GM12878 (cell line): ENCODE measurements around the gene NFATC3. TPM values are rescaled to one million over a fixed set of nuclear protein-coding genes. Genes with fewer than 3 reads are reported as not detected.

Experiments
- ATAC-seq: fragments of 200-7000 bp; cut with Tn5 transposase; 3 replicates; pipeline ENCODE4 v1.9.1; 2020; ENCODE audit warnings: mild to moderate bottlenecking, moderate library complexity
- BruUV-seq: library from RNA; stranded (reverse); fragments of 400-500 nt; replicated peaks from 2 replicates; lab custom pipeline; 2021; lab: Mats Ljungman, UMichigan
- CTCF ChIA-PET: fragments of 300-600 bp; sonication (Branson Sonifier 250); formaldehyde crosslinking; extraction: SDS; loops from one replicate; lab custom pipeline; 2021; ENCODE audit warnings: inconsistent platforms; lab: Yijun Ruan, JAX
- POLR2A ChIA-PET: fragments of 350-600 bp; formaldehyde crosslinking; extraction: SDS; loops from one replicate; lab custom pipeline; 2021; ENCODE audit warnings: inconsistent platforms; lab: Charles Lee
- RAD21 ChIA-PET: fragments of 300-600 bp; sonication (Branson Sonifier 250); formaldehyde crosslinking; loops from one replicate; lab custom pipeline; 2023; ENCODE audit warnings: antibody characterized with exemption; ENCODE audit not compliant: unreplicated experiment; lab: Charles Lee
- SMC1A ChIA-PET: fragments of 300-600 bp; sonication (Branson Sonifier 250); formaldehyde crosslinking; loops from one replicate; lab custom pipeline; 2023; ENCODE audit not compliant: unreplicated experiment, uncharacterized antibody; lab: Charles Lee
- DNase-seq: peaks from one replicate; pipeline ENCODE4 v3.0.0-alpha.2; 2011; ENCODE audit warnings: low read depth, low spot score
- FAIRE-seq: peaks from 3 replicates; lab custom pipeline; 2011; peaks lifted over from hg19 to GRCh38; lab: Jason Lieb, UNC
- H2AFZ ChIP-seq: 2 replicates; pipeline ENCODE4 v1.6.0; 2011; ENCODE audit warnings: low read depth, low read length, control low read depth; ENCODE audit not compliant: control insufficient read depth
- H3K27ac ChIP-seq: 2 replicates; pipeline ENCODE4 v1.5.1; 2011; ENCODE audit warnings: control low read depth; ENCODE audit not compliant: control insufficient read depth, insufficient read depth
- H3K27me3 ChIP-seq, 2 experiments: replicated peaks in 1 of 2; 2 replicates each; pipeline versions ENCODE4 v1.6.0 to v1.6.1; 2011; ENCODE audit warnings: low read length in 1 of 2; ENCODE audit not compliant: control insufficient read depth in 2 of 2, insufficient read depth in 2 of 2
- H3K36me3 ChIP-seq, 2 experiments: 2 replicates each; pipeline ENCODE4 v1.5.1; 2011; ENCODE audit warnings: low read length in 1 of 2; ENCODE audit not compliant: control insufficient read depth in 2 of 2, insufficient read depth in 2 of 2
- H3K4me1 ChIP-seq: 2 replicates; pipeline ENCODE4 v1.6.1; 2011; ENCODE audit warnings: mild to moderate bottlenecking, low read length, moderate library complexity, mixed read lengths; ENCODE audit not compliant: control insufficient read depth, insufficient read depth
- H3K4me2 ChIP-seq: 2 replicates; pipeline ENCODE4 v1.6.0; 2011; ENCODE audit warnings: control low read depth; ENCODE audit not compliant: control insufficient read depth, insufficient read depth
- H3K4me3 ChIP-seq: fragments of 200-600 bp; sonication (generic); 2 replicates; pipeline ENCODE4 v1.5.1; 2016
- H3K79me2 ChIP-seq: 2 replicates; pipeline ENCODE4 v1.6.0; 2011; ENCODE audit warnings: low read length; ENCODE audit not compliant: control insufficient read depth, insufficient read depth
- H3K9ac ChIP-seq: 2 replicates; pipeline ENCODE4 v1.8.0; 2011; ENCODE audit warnings: low read length, control low read depth, mixed read lengths; ENCODE audit not compliant: control insufficient read depth, insufficient read depth
- H3K9me3 ChIP-seq: replicated peaks from 3 replicates; pipeline ENCODE4 v1.5.1; 2011; ENCODE audit warnings: mild to moderate bottlenecking, low read length; ENCODE audit not compliant: control insufficient read depth, insufficient read depth
- H4K20me1 ChIP-seq: 2 replicates; pipeline ENCODE4 v1.6.0; 2011; ENCODE audit not compliant: control insufficient read depth, insufficient read depth
- BMI1 ChIP-seq: fragments of 450-650 bp; IDR thresholded peaks from 2 replicates; pipeline ENCODE4 v1.6.1; 2016; ENCODE audit warnings: mild to moderate bottlenecking, moderate library complexity, borderline replicate concordance
- FOXM1 ChIP-seq: IDR thresholded peaks from 2 replicates; pipeline ENCODE4 v1.6.1; 2012; ENCODE audit warnings: low read depth, mild to moderate bottlenecking, inconsistent platforms, low read length, moderate library complexity
- GABPA ChIP-seq: IDR thresholded peaks from 2 replicates; pipeline ENCODE4 v1.6.1; 2014; ENCODE audit warnings: antibody characterized with exemption, low read depth, mild to moderate bottlenecking, inconsistent platforms
- RCOR1 ChIP-seq: conservative IDR thresholded peaks from 2 replicates; pipeline ENCODE4 v1.6.1; 2012; ENCODE audit warnings: low read depth, low read length, improper control_type of control experiment
- RELA ChIP-seq: fragments of 450-650 bp; IDR thresholded peaks from 2 replicates; pipeline ENCODE4 v1.8.0; 2014; ENCODE audit warnings: borderline replicate concordance; ENCODE audit not compliant: partially characterized antibody
- SP1 ChIP-seq: IDR thresholded peaks from one replicate; pipeline ENCODE4 v1.6.1; 2011; ENCODE audit warnings: low read depth, low read length
- STAT3 ChIP-seq: IDR thresholded peaks from 2 replicates; pipeline ENCODE4 v1.6.1; 2011; ENCODE audit warnings: low read depth, low read length, improper control_type of control experiment
- YBX1 ChIP-seq: fragments of 450-650 bp; IDR thresholded peaks from 2 replicates; pipeline ENCODE4 v1.6.1; 2016; ENCODE audit warnings: antibody characterized with exemption
- ZNF217 ChIP-seq: fragments of 450-650 bp; IDR thresholded peaks from 2 replicates; pipeline ENCODE4 v1.6.1; 2017; ENCODE audit warnings: antibody characterized with exemption, mild to moderate bottlenecking
- WGBS: methylation state at CpG from one replicate; pipeline ENCODE4 v1.1.6; 2016; ENCODE audit warnings: low lambda C conversion rate; ENCODE audit not compliant: insufficient replicate concordance, insufficient coverage; ENCODE audit errors: missing lambda C conversion rate; 5-methylcytosine and 5-hydroxymethylcytosine counted together
- in situ Hi-C: fragments of 300-500 bp; cut with MboI; formaldehyde crosslinking; loops from 9 replicates; pipeline ENCODE4 v1.14.3; 2018; ENCODE audit warnings: mixed read lengths
- intact Hi-C: fragments of 100-400 bp; cut with micrococcal nuclease; formaldehyde crosslinking; loops from one replicate; pipeline ENCODE4 v1.14.2; 2022; ENCODE audit not compliant: unreplicated experiment
- polyA plus RNA-seq, 11 experiments: library from polyadenylated mRNA; depleted of rRNA in 4 of 11; unstranded in 6 of 11; stranded (reverse) in 5 of 11; fragments of >200 nt; fragmentation: Nextera tagmentation in 4 of 11; fragmentation: Illumina TruSeq in 1 of 11; extraction: Ambion mirVana in 4 of 11; extraction: Trizol in 1 of 11; gene quantifications; 1 replicate in 1 of 11; 2 replicates in 10 of 11; pipeline versions ENCODE4 v1.2.1 to v1.2.3, GENCODE V29; 2011 to 2016; ENCODE audit warnings: inconsistent platforms in 2 of 11, missing spikeins in 2 of 11, low read depth in 1 of 11
- total RNA-seq, 4 experiments: library from RNA; depleted of rRNA in 3 of 4; stranded (reverse); fragments of >200 nt in 3 of 4; fragmentation: Illumina TruSeq in 1 of 4; extraction: Trizol in 1 of 4; gene quantifications; 2 replicates each; pipeline versions ENCODE4 v1.2.1 to v1.2.3, GENCODE V29; 2013 to 2021
- TF ChIP-seq, protein P1 (sequence below): fragments of 450-650 bp; IDR thresholded peaks from 2 replicates; pipeline ENCODE4 v1.6.1; 2017; ENCODE audit warnings: mild to moderate bottlenecking, moderate library complexity
- TF ChIP-seq, protein P2 (sequence below): fragments of 150-350 bp; IDR thresholded peaks from 2 replicates; pipeline ENCODE4 v1.6.1; 2016; ENCODE audit warnings: low read depth, low read length
- TF ChIP-seq, protein P3 (sequence below): fragments of 450-650 bp; IDR thresholded peaks from 2 replicates; pipeline ENCODE4 v1.6.1; 2017; ENCODE audit warnings: mild to moderate bottlenecking, moderate library complexity

Gene NFATC3
- total and polyA plus RNA-seq, 10 of the 15 experiments (the other 5 are each of a cell fraction or from before 2014, with no cell fraction given), result 4.2 to 37.6 (median 24.9) TPM

DNA sequence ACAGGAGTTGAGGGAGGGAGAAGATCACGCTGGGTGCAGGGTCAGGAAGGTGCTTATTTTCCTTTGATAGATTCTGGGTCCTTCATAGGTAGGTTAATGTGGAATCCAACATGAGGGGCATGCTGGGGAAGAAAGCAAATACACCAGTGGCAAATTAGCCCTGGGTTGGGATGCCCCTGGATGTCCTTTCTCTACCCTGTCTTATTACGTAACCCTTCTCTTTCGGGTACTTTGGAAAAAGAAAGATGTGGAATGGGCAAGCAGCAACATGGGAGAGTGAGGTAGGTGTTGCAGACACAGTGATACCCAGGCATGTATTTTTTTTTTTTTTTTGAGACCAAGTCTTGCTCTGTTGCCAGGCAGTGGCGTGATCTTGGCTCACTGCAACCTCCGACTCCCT, 188.3 kb downstream of the NFATC3 start:
- no peak overlapping the region for H2AFZ ChIP-seq
- no peaks in the 10 kb centered on the region for H3K9me3 ChIP-seq
- peaks cover 58% of the 10 kb centered on the region for H3K79me2 ChIP-seq
- BruUV-seq, result no TSS peak
- intact Hi-C loops, result no loop called here
- WGBS, result 98% methylated on average over 5 of the region's 5 CpGs
- RAD21 ChIA-PET, result interaction anchor here (1.1 to 4.1 kb wide), 7 partner anchors 10 to 56 kb away, joined by 4 to 32 read pairs (median 10); partner anchors contain the start of gene SLC7A6
- no peaks in the 10 kb centered on the region for H4K20me1 ChIP-seq
- peak overlapping the region; percentile 41 for H3K27ac ChIP-seq
- SMC1A ChIA-PET, result interaction anchor here (1.7 to 18.5 kb wide), 5 partner anchors 5 to 54 kb away, joined by 8 to 253 read pairs (median 15); partner anchors contain the start of genes PRMT7, SLC7A6 and SLC7A6OS
- CTCF ChIA-PET, result interaction anchor here (0.7 to 2.5 kb wide), 5 partner anchors 10 to 191 kb away, joined by 3 to 12 read pairs (median 9); partner anchors contain the start of gene SLC7A6
- ATAC-seq (no peak), DNase-seq (no peak), FAIRE-seq (no peak)
- in situ Hi-C loops, result no loop called here
- POLR2A ChIA-PET, result interaction anchor here (1.0 to 12.2 kb wide), 6 partner anchors 10 to 37 kb away, joined by 3 to 177 read pairs (median 4); partner anchors contain the start of genes PRMT7 and SLC7A6OS
- H3K4me1 ChIP-seq, result peaks cover 45% of the 10 kb centered on the region
- H3K4me3 ChIP-seq, result no peak overlapping the region
- H3K4me2 ChIP-seq, result peak overlapping the region; percentile 45
- H3K36me3 ChIP-seq, result peaks cover 9 to 18% of the 10 kb centered on the region in 2 experiments; a peak in 3 of 4 replicates
- no peak overlapping the region for H3K9ac ChIP-seq
- H3K27me3 ChIP-seq, result no peaks in the 10 kb centered on the region
- TF ChIP-seq RCOR1, result no peak
- no peak for TF ChIP-seq STAT3
- TF ChIP-seq, protein P1, sequence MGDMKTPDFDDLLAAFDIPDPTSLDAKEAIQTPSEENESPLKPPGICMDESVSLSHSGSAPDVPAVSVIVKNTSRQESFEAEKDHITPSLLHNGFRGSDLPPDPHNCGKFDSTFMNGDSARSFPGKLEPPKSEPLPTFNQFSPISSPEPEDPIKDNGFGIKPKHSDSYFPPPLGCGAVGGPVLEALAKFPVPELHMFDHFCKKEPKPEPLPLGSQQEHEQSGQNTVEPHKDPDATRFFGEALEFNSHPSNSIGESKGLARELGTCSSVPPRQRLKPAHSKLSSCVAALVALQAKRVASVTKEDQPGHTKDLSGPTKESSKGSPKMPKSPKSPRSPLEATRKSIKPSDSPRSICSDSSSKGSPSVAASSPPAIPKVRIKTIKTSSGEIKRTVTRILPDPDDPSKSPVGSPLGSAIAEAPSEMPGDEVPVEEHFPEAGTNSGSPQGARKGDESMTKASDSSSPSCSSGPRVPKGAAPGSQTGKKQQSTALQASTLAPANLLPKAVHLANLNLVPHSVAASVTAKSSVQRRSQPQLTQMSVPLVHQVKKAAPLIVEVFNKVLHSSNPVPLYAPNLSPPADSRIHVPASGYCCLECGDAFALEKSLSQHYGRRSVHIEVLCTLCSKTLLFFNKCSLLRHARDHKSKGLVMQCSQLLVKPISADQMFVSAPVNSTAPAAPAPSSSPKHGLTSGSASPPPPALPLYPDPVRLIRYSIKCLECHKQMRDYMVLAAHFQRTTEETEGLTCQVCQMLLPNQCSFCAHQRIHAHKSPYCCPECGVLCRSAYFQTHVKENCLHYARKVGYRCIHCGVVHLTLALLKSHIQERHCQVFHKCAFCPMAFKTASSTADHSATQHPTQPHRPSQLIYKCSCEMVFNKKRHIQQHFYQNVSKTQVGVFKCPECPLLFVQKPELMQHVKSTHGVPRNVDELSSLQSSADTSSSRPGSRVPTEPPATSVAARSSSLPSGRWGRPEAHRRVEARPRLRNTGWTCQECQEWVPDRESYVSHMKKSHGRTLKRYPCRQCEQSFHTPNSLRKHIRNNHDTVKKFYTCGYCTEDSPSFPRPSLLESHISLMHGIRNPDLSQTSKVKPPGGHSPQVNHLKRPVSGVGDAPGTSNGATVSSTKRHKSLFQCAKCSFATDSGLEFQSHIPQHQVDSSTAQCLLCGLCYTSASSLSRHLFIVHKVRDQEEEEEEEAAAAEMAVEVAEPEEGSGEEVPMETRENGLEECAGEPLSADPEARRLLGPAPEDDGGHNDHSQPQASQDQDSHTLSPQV, result no peak
- TF ChIP-seq, protein P2, sequence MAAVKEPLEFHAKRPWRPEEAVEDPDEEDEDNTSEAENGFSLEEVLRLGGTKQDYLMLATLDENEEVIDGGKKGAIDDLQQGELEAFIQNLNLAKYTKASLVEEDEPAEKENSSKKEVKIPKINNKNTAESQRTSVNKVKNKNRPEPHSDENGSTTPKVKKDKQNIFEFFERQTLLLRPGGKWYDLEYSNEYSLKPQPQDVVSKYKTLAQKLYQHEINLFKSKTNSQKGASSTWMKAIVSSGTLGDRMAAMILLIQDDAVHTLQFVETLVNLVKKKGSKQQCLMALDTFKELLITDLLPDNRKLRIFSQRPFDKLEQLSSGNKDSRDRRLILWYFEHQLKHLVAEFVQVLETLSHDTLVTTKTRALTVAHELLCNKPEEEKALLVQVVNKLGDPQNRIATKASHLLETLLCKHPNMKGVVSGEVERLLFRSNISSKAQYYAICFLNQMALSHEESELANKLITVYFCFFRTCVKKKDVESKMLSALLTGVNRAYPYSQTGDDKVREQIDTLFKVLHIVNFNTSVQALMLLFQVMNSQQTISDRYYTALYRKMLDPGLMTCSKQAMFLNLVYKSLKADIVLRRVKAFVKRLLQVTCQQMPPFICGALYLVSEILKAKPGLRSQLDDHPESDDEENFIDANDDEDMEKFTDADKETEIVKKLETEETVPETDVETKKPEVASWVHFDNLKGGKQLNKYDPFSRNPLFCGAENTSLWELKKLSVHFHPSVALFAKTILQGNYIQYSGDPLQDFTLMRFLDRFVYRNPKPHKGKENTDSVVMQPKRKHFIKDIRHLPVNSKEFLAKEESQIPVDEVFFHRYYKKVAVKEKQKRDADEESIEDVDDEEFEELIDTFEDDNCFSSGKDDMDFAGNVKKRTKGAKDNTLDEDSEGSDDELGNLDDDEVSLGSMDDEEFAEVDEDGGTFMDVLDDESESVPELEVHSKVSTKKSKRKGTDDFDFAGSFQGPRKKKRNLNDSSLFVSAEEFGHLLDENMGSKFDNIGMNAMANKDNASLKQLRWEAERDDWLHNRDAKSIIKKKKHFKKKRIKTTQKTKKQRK, result no peak
- TF ChIP-seq RELA, result no peak
- TF ChIP-seq, protein P3, sequence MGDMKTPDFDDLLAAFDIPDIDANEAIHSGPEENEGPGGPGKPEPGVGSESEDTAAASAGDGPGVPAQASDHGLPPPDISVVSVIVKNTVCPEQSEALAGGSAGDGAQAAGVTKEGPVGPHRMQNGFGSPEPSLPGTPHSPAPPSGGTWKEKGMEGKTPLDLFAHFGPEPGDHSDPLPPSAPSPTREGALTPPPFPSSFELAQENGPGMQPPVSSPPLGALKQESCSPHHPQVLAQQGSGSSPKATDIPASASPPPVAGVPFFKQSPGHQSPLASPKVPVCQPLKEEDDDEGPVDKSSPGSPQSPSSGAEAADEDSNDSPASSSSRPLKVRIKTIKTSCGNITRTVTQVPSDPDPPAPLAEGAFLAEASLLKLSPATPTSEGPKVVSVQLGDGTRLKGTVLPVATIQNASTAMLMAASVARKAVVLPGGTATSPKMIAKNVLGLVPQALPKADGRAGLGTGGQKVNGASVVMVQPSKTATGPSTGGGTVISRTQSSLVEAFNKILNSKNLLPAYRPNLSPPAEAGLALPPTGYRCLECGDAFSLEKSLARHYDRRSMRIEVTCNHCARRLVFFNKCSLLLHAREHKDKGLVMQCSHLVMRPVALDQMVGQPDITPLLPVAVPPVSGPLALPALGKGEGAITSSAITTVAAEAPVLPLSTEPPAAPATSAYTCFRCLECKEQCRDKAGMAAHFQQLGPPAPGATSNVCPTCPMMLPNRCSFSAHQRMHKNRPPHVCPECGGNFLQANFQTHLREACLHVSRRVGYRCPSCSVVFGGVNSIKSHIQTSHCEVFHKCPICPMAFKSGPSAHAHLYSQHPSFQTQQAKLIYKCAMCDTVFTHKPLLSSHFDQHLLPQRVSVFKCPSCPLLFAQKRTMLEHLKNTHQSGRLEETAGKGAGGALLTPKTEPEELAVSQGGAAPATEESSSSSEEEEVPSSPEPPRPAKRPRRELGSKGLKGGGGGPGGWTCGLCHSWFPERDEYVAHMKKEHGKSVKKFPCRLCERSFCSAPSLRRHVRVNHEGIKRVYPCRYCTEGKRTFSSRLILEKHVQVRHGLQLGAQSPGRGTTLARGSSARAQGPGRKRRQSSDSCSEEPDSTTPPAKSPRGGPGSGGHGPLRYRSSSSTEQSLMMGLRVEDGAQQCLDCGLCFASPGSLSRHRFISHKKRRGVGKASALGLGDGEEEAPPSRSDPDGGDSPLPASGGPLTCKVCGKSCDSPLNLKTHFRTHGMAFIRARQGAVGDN, result no peak
- TF ChIP-seq YBX1, result no peak
- no peak for TF ChIP-seq ZNF217
- TF ChIP-seq GABPA, result no peak
- TF ChIP-seq SP1, result no peak
- TF ChIP-seq FOXM1, result no peak
- no peak for TF ChIP-seq BMI1
